OCI-LY3 (cell line): Measurements from ENCODE around the gene MAP4K2.

Experiments
- H2AFZ ChIP-seq: fragments of 200-600, 300-600 bp; shearing (Covaris generic); 2 replicates; pipeline ENCODE4 v1.6.0; 2014; ENCODE audit warnings: antibody characterized with exemption, low read depth, low read length
- H3K27ac ChIP-seq: fragments of 200-600, 300-600 bp; sonication (generic); 2 replicates; pipeline ENCODE4 v1.5.1; 2014; ENCODE audit warnings: mild to moderate bottlenecking, low read length, moderate library complexity, mixed read lengths
- H3K27me3 ChIP-seq: fragments of 200-600, 300-600 bp; sonication (generic); 2 replicates; pipeline ENCODE4 v1.6.1; 2014; ENCODE audit warnings: low read depth, low read length, mixed read lengths
- H3K36me3 ChIP-seq: fragments of 200-600, 300-600 bp; sonication (generic); replicated peaks from 2 replicates; pipeline ENCODE3; 2014; ENCODE audit warnings: low read depth, low read length, mixed read lengths
- H3K4me1 ChIP-seq: fragments of 300-600, 200-600 bp; sonication (generic); 2 replicates; pipeline ENCODE4 v1.6.1; 2014; ENCODE audit warnings: low read length, mixed read lengths
- H3K4me2 ChIP-seq: fragments of 200-600, 300-600 bp; sonication (generic); 2 replicates; pipeline ENCODE4 v1.6.1; 2014; ENCODE audit warnings: low read length, mixed read lengths
- H3K4me3 ChIP-seq: fragments of 300-600, 200-600 bp; sonication (generic); 2 replicates; pipeline ENCODE4 v1.5.1; 2014; ENCODE audit warnings: antibody characterized with exemption, mild to moderate bottlenecking, low read length, moderate library complexity
- H3K79me2 ChIP-seq: fragments of 300-600, 200-600 bp; shearing (Covaris generic); 2 replicates; pipeline ENCODE4 v1.6.1; 2014; ENCODE audit warnings: mild to moderate bottlenecking, low read length, mixed read lengths
- H3K9ac ChIP-seq: fragments of 300-600, 200-600 bp; shearing (Covaris generic); 2 replicates; pipeline ENCODE4 v1.6.0; 2014; ENCODE audit warnings: mild to moderate bottlenecking, low read length, moderate library complexity
- H3K9me3 ChIP-seq: fragments of 200-600, 300-600 bp; shearing (Covaris generic); 2 replicates; pipeline ENCODE4 v1.6.1; 2014; ENCODE audit warnings: low read length, mixed read lengths; ENCODE audit not compliant: insufficient read depth
- H4K20me1 ChIP-seq: fragments of 200-600, 300-600 bp; sonication (generic); 2 replicates; pipeline ENCODE4 v1.6.1; 2016; ENCODE audit warnings: low read length, mixed read lengths; ENCODE audit not compliant: insufficient read depth
- CTCF ChIP-seq: fragments of 200-600, 300-600 bp; sonication (generic); IDR thresholded peaks from 2 replicates; pipeline ENCODE4 v1.5.1; 2014; ENCODE audit warnings: antibody characterized with exemption, low read length, low read depth
- EZH2phosphoT487 ChIP-seq: fragments of 200-600 bp; shearing (Covaris generic); IDR thresholded peaks from 2 replicates; pipeline ENCODE4 v1.6.1; 2018; ENCODE audit warnings: antibody characterized with exemption, mixed run types, low read depth

MAP4K2 gene

DNA sequence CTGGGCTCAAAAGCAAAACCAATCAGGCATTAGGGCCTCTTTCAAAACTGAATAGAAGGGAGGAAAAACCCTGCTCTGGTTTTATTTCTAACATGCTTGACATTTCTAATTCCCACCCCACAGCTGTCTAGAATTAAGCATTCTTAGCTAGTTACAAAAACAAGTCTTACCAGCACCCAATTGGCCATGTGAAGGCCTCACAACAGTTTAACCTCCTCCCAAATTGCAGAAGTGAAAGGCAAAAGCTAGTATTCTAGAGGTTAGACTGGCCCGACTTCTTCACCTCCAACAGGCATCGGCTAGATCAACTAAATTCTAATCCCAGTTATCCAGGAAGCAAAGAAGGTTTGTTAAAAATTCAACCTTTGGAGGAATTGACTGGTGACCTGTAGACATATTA is 31.2 kb downstream of the MAP4K2 start:
- Histone ChIP-seq H3K27ac (peak overlapping the region; percentile 90), H2AFZ (no peak overlapping the region), H3K27me3 (no peaks in the 10 kb centered on the region), H3K4me3 (peak overlapping the region; percentile 60), H3K9me3 (no peaks in the 10 kb centered on the region), H3K79me2 (peaks cover 98% of the 10 kb centered on the region), H3K4me1 (peaks cover 58% of the 10 kb centered on the region), H3K36me3 (peaks cover 95% of the 10 kb centered on the region), H3K4me2 (peak overlapping the region; percentile 74), H3K9ac (peak overlapping the region; percentile 61), H4K20me1 (peaks cover 96% of the 10 kb centered on the region)
- TF ChIP-seq CTCF (no peak), EZH2phosphoT487 (no peak)

DNA sequence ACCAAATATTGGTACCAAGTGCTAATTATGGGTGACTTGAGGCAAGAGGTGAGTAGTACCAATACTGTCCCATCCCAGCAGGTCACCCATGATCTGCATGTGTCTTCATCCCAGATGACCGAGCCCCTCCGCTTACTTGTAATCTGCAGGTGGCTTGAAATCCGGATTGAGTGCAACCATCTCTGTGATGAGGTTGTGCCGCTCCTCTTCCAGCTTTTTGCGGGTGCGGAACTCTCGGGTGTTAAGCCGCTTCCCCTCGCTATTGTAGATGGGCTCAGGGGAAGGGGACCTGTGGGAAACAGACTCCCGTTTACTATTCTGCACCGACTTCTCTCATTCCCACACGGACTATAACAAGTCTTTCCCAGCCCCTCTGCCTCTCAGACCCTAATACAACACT is 32.9 kb downstream of the MAP4K2 start:
- Histone ChIP-seq H3K27me3 (no peaks in the 10 kb centered on the region), H3K9ac (no peak overlapping the region), H3K36me3 (peaks cover 85% of the 10 kb centered on the region), H3K9me3 (no peaks in the 10 kb centered on the region), H3K27ac (no peak overlapping the region; the same call in 1 of the 2 replicates), H3K79me2 (peaks cover 85% of the 10 kb centered on the region), H3K4me2 (no peak overlapping the region), H4K20me1 (peaks cover 88% of the 10 kb centered on the region), H3K4me3 (no peak overlapping the region), H2AFZ (no peak overlapping the region), H3K4me1 (peaks cover 40% of the 10 kb centered on the region)
- TF ChIP-seq CTCF (no peak), EZH2phosphoT487 (no peak)

DNA sequence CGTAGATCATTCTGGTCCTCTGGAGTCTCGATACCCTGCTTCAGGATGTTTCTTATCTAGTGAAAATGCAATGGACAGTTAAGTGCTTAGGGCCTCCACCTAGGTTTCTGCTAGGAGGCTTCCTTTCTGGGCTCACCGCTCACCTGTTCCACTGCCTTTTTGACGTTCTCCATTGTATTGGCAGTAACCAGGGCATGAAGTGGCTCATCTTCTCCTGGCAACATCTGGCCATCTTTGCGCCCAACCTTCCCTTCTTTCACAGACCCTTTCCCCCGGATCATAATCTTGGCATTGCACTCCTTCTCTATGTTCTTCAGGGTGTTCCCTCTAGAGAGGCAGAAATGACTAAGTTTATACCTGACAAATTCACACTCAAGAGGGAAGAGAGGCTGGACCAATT is 33.7 kb downstream of the MAP4K2 start:
- Histone ChIP-seq H3K9me3 (no peaks in the 10 kb centered on the region), H3K79me2 (peaks cover 80% of the 10 kb centered on the region), H3K36me3 (peaks cover 88% of the 10 kb centered on the region), H2AFZ (no peak overlapping the region), H3K27ac (no peak overlapping the region), H4K20me1 (peaks cover 90% of the 10 kb centered on the region), H3K4me3 (no peak overlapping the region), H3K9ac (no peak overlapping the region), H3K4me2 (no peak overlapping the region), H3K4me1 (peaks cover 34% of the 10 kb centered on the region), H3K27me3 (no peaks in the 10 kb centered on the region)
- no peak for TF ChIP-seq CTCF
- TF ChIP-seq EZH2phosphoT487 = no peak

DNA sequence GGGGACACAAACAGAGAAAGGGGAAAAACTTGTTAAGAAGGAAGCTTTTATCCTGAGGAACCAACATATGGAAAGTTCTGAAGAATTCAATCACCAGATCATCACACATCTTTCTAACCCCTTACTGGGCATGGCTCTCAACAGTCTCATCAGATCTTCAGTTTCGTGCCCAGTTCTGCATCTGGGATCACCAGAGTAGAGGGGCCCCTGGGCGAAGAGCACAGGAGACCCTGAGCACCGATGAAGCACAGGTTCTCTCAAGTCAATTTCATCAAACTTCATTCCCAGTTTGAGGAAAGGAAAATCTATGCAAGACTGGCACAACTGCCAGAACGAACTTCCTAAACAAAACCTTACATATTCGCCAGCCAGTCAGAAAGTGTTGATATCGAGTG is 34.7 kb downstream of the MAP4K2 start:
- Histone ChIP-seq H3K9me3 (no peaks in the 10 kb centered on the region), H3K4me1 (peaks cover 25% of the 10 kb centered on the region), H3K4me3 (no peak overlapping the region), H3K27ac (no peak overlapping the region), H2AFZ (no peak overlapping the region), H3K9ac (no peak overlapping the region), H3K4me2 (no peak overlapping the region), H3K36me3 (peaks cover 87% of the 10 kb centered on the region), H3K27me3 (no peaks in the 10 kb centered on the region), H4K20me1 (peaks cover 90% of the 10 kb centered on the region), H3K79me2 (peaks cover 71% of the 10 kb centered on the region)
- TF ChIP-seq EZH2phosphoT487 = no peak
- no peak for TF ChIP-seq CTCF
